ENCODE measurements around the gene L3MBTL4.
A peak's percentile ranks its signal among the peaks of the same experiment; 100 is the strongest.

Gene L3MBTL4

DNA sequence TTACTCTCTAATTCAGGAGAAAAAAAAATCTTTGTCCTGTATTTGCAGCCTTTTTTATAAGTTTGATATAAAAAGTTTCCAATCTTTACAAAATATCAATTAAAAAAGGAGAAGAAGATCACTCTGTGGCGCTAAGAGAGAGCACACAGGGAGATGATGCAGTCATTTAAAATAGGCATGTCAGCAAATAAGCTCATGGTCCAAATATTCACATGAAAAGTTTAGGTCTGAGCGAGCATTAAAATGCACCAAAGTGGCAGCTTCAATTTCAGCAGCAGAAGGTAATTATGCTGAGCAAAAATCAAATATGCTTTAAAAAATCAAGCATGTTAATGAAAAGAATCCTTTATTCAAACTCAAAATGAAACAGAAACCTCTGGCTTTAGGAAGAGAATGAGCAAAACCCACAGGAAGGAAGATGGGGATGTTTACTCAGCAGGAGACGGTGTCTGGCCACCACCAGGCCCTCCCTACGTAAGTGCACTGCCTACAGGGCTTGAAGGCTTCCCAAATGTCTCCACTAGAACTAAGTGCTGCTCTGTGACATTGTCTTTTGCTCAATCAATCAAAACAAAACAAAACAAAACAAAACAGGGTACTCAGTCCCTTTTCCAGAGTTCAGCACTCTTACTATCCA, 120.4 kb downstream of the L3MBTL4 start:
- TF ChIP-seq, protein P1, sequence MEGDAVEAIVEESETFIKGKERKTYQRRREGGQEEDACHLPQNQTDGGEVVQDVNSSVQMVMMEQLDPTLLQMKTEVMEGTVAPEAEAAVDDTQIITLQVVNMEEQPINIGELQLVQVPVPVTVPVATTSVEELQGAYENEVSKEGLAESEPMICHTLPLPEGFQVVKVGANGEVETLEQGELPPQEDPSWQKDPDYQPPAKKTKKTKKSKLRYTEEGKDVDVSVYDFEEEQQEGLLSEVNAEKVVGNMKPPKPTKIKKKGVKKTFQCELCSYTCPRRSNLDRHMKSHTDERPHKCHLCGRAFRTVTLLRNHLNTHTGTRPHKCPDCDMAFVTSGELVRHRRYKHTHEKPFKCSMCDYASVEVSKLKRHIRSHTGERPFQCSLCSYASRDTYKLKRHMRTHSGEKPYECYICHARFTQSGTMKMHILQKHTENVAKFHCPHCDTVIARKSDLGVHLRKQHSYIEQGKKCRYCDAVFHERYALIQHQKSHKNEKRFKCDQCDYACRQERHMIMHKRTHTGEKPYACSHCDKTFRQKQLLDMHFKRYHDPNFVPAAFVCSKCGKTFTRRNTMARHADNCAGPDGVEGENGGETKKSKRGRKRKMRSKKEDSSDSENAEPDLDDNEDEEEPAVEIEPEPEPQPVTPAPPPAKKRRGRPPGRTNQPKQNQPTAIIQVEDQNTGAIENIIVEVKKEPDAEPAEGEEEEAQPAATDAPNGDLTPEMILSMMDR (IDR thresholded peaks at IDR 0.05; ENCODE audit: control insufficient read depth, extremely low read depth, insufficient read depth): no peak
- DNase-seq (ENCODE audit: low read depth): no peak
- no peak overlapping the region for H3K4me3 ChIP-seq (ENCODE audit: low read depth, low read length)

DNA sequence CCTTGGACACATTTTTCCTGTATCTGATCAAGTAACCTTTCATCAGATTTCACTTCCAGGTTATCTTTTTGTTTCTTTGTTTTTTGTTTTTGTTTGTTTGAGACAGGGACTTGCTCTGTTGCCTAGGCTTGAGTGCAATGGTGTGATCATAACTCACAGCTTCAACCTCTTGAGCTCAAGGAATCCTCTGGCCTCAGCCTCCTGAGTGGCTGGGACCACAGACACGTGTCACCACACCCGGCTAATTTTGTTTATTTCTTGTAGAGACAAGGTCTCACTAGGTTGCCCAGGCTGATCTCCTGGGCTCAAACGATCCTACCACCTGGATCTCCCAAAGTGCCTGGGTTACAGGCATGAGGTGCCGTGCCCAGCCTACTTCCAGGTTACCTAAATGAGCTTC, 124.9 kb downstream of the L3MBTL4 start:
- H3K4me3 ChIP-seq (ENCODE audit: low read depth, low read length): no peak overlapping the region
- TF ChIP-seq, protein P1 (IDR thresholded peaks at IDR 0.05; ENCODE audit: control insufficient read depth, extremely low read depth, insufficient read depth): no peak
- no peak for DNase-seq (ENCODE audit: low read depth)

DNA sequence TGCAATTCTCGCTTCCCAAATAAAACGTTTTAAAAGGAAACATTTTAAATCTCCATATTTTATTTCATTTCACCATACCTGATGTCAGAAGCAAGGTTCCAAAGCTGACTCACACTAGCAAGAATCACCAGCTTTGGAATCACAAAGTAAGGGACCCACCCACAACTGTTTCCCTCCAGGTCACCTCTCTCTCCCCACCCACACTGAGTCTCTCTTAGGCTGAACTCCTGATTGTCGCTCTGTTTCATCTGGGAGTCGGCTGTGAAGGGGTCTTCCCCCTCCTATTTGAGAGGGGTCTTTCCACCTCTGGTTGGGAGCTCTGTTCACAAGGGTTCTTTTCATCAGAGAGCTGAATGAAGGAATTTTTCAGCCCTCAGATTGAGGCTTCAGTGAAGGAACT, 128.1 kb downstream of the L3MBTL4 start:
- TF ChIP-seq, protein P1 (IDR thresholded peaks at IDR 0.05; ENCODE audit: control insufficient read depth, extremely low read depth, insufficient read depth): no peak
- H3K4me3 ChIP-seq (ENCODE audit: low read depth, low read length): no peak overlapping the region

DNA sequence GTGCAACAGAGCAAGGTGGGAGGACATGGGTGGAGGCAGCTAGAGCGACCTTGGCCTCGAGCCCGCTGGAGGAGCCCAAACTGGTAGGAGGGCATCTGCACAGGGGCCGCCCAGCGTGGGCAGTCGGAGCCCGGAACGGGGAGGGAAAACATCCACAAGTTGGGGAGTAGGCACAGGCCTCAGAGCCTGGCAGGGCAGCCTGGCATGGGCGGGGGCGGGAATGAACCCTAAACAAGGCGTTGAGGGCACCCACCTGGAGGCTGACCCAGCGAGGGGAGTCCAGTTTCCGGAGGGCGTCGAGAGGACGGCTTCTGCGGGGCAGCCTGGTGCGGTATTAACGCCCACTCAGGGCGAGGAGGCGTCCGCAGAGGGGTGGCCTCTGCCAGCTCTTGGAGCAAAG, 129.9 kb downstream of the L3MBTL4 start:
- TF ChIP-seq, protein P1 (IDR thresholded peaks at IDR 0.05; ENCODE audit: control insufficient read depth, extremely low read depth, insufficient read depth): no peak
- DNase-seq (ENCODE audit: low read depth): no peak
- H3K4me3 ChIP-seq (ENCODE audit: low read depth, low read length): no peak overlapping the region

More for the DNA sequence above, 128.1 kb downstream of the L3MBTL4 start:
- no peak for DNase-seq (ENCODE audit: low read depth)

DNA sequence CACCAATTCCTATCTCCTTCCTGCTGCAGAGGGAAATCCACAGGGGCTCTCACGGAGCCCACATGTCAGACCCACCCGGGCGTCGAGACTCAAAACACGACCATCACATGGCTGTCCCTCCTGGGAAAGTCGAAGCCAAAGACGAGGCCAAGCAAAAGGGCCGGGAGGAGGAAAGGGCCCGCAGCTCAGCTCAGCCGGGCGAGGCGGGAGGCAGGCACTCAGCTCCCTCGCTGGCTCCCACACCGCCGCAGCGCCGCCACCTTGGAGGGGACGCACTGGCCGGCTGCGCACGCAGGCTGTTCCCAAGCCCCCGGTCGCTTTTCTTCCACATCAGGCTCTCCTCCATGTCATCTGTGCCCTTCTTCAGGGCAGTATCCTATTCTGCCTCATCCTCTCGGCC, 130.4 kb downstream of the L3MBTL4 start:
- no peak overlapping the region for H3K4me3 ChIP-seq (ENCODE audit: low read depth, low read length)
- TF ChIP-seq, protein P1 (IDR thresholded peaks at IDR 0.05; ENCODE audit: control insufficient read depth, extremely low read depth, insufficient read depth): no peak
- DNase-seq (ENCODE audit: low read depth): no peak

DNA sequence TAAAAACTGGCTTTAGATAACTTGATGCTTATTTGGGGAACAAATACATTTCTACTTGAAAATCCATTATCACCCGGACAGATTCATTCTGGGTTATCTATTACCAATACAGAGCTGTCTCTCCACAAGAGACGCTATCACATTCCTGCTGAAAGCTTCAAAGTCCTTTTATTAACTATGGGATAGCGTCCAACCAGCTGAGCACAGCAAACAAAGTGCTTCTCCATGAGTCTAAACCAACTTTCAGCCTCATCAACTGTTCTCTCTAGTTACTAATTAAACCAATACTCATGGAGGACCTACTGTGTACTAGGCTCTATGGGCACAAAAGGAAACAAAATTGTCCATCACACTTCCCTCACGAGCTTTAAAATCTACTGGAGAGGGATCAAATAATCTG, 132.8 kb downstream of the L3MBTL4 start:
- peak; percentile 34 for DNase-seq (ENCODE audit: low read depth)
- TF ChIP-seq, protein P1 (IDR thresholded peaks at IDR 0.05; ENCODE audit: control insufficient read depth, extremely low read depth, insufficient read depth): peak; percentile 33; the same call in 1 of the 2 replicates
- H3K4me3 ChIP-seq (ENCODE audit: low read depth, low read length): no peak overlapping the region

DNA sequence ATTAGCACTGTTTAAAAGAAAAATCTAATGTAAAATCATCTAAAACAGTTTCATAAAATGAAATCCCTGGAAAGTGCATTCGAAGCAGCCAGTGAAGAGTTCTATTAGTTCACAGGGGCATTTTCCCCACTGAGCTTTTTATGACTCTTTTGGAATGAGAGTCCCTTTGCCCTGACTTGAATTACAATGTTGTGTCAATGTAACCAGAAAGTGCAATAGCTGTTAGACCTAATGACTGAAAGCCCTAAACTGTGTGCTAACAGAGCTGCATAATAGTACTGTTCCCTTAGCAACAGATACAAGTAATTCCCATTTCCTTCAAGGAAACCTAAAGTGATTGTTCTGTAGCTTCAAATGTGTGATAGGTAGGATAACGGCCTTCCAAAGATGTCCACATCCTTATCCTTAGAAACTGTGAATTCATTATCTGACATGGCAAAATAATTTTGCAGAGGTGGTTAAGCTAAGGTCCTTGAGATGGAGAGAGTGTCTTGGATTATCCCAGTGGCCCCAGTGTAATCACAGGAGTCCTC, 134.4 kb downstream of the L3MBTL4 start:
- no peak for DNase-seq (ENCODE audit: low read depth)
- TF ChIP-seq, protein P1 (IDR thresholded peaks at IDR 0.05; ENCODE audit: control insufficient read depth, extremely low read depth, insufficient read depth): no peak
- no peak overlapping the region for H3K4me3 ChIP-seq (ENCODE audit: low read depth, low read length)
